Heart left ventricle (tissue), 16 donors: ENCODE measurements around the gene STYXL2. TPM values are rescaled to one million over a fixed set of nuclear protein-coding genes. Genes with fewer than 3 reads are reported as not detected.

Experiments
- ATAC-seq, 4 donors: fragments of 200-7000 bp; cut with Tn5 transposase; one replicate each; pipeline ENCODE4 v1.9.1; 2020 to 2022; ENCODE audit warnings: moderate library complexity in 4 of 4, mild to moderate bottlenecking in 3 of 4, moderate number of reproducible peaks in 1 of 4
- DNase-seq, 5 donors: peaks; one replicate each; pipeline ENCODE4 v3.0.0-alpha.2; 2020
- H3K27ac ChIP-seq, 12 donors: fragments of 200-600 bp; sonication (generic) in 4 of 12; one replicate each; pipeline versions ENCODE4 v1.5.0 to v1.8.0; 2016 to 2022; ENCODE audit warnings: mild to moderate bottlenecking in 2 of 12
- H3K27me3 ChIP-seq, 9 donors: fragments of 200-600 bp; sonication (generic) in 2 of 9; one replicate each; pipeline versions ENCODE4 v1.5.1 to v1.8.0; 2016 to 2022; ENCODE audit warnings: mild to moderate bottlenecking in 3 of 9
- H3K36me3 ChIP-seq, 9 donors: fragments of 200-600 bp; sonication (generic) in 2 of 9; one replicate each; pipeline versions ENCODE4 v1.5.0 to v1.8.0; 2018 to 2022; ENCODE audit warnings: mild to moderate bottlenecking in 2 of 9
- H3K4me1 ChIP-seq, 12 donors: fragments of 200-600 bp; sonication (generic) in 4 of 12; one replicate each; pipeline versions ENCODE4 v1.5.0 to v1.8.0; 2016 to 2022; ENCODE audit warnings: mild to moderate bottlenecking in 3 of 12
- H3K4me3 ChIP-seq, 12 donors: fragments of 200-600 bp; sonication (generic) in 4 of 12; one replicate each; pipeline versions ENCODE4 v1.5.0 to v1.8.0; 2017 to 2022; ENCODE audit warnings: mild to moderate bottlenecking in 9 of 12, moderate library complexity in 4 of 12
- H3K9me3 ChIP-seq, 12 donors: fragments of 200-600 bp; sonication (generic) in 4 of 12; one replicate each; pipeline versions ENCODE4 v1.5.0 to v1.8.0; 2016 to 2022; ENCODE audit warnings: mild to moderate bottlenecking in 1 of 12
- POLR2A ChIP-seq, 2 donors: fragments of 450-650 bp; IDR thresholded peaks; one replicate each; pipeline ENCODE4 v1.6.1; 2017; ENCODE audit warnings: antibody characterized with exemption in 2 of 2, mild to moderate bottlenecking in 2 of 2, moderate library complexity in 2 of 2
- WGBS, 4 donors: extraction: QIAGEN DNeasy Blood & Tissue Kit in 2 of 4; methylation state at CpG; one replicate each; pipeline versions ENCODE4 v1.1.5 to v1.1.7; 2013 to 2018; 5-methylcytosine and 5-hydroxymethylcytosine counted together
- intact Hi-C, 10 donors: fragments of 100-400 bp; cut with DNase I; formaldehyde crosslinking; loops; one replicate each; pipeline versions ENCODE4 v1.11.1 to v1.14.2; 2022
- polyA plus RNA-seq, 2 donors: library from polyadenylated mRNA; stranded (reverse); fragments of 200-250 nt; gene quantifications; one replicate each; pipeline ENCODE4 v1.2.3, GENCODE V29; 2013
- total RNA-seq, 9 donors: library from RNA; depleted of rRNA in 2 of 9; stranded (reverse); fragments of >200 nt in 2 of 9; fragmentation: NEBNext Ultra II Directional in 3 of 9; extraction: Animal tissue kit (Norgen Biotek cat#: 25700) in 3 of 9; gene quantifications; one replicate each; pipeline versions ENCODE4 v1.1.0 to v1.2.4, GENCODE V29; 2016 to 2023
- TF ChIP-seq, protein P1 (sequence below), 12 donors: fragments of 200-600 bp; sonication (generic) in 4 of 12; IDR thresholded peaks; one replicate each; pipeline versions ENCODE4 v1.5.0 to v1.8.0; 2018 to 2022; ENCODE audit warnings: antibody characterized with exemption in 12 of 12, mild to moderate bottlenecking in 5 of 12
- donor health status: ischemic (EF 13 %, LVEDD 7.1; RV severe dilation, severe dysfunction).
- donor health status: healthy with polysubstance abuse.
- donor health status: DM: no; HTN: yes; CAD: no.
- donor health status: DM: no; HTN: no; CAD: no.
- donor health status: ischemic (EF 25% LVEDD 6.9; RV normal size, moderate dysfunction).
- donor health status: ischemic (EF 25% LVEDD 5.7; RV mildly dilated, moderate dysfunction).
- donor health status: healthy.
- donor health status: DM: yes; HTN: yes; CAD: no.
- donor health status: ischemic (EF 35%, LVEDD 5.7; RV mildly dilated, moderate dysfunction).
- donor health status: nonischemic (EF 11% LVEDD 7.7; RV severe dilation, severe dysfunction).
- donor health status: DM: yes; HTN: yes; CAD: no.
- donor health status: PGD.
- donor health status: ischemic (EF 29% LVEDD 5.4; RV normal size, mild dysfunction).
- donor health status: nonischemic (EF 23%, LVEDD 6.1; RV moderate dilation, normal function).

STYXL2 gene
- total and polyA plus RNA-seq, 11 donors = 55.0 to 329 (median 149) TPM

GRCh38 chr1:167136191-167136614 is 42.3 kb downstream of the STYXL2 start:
- no peak for DNase-seq
- 20 to 59% (median 40%) methylated on average over 2 of the region's 2 CpGs for WGBS, 4 donors
- intact Hi-C loops = no loop called here
- peak; percentile 65 to 79 (median 78) for ATAC-seq
- TF ChIP-seq, protein P1, sequence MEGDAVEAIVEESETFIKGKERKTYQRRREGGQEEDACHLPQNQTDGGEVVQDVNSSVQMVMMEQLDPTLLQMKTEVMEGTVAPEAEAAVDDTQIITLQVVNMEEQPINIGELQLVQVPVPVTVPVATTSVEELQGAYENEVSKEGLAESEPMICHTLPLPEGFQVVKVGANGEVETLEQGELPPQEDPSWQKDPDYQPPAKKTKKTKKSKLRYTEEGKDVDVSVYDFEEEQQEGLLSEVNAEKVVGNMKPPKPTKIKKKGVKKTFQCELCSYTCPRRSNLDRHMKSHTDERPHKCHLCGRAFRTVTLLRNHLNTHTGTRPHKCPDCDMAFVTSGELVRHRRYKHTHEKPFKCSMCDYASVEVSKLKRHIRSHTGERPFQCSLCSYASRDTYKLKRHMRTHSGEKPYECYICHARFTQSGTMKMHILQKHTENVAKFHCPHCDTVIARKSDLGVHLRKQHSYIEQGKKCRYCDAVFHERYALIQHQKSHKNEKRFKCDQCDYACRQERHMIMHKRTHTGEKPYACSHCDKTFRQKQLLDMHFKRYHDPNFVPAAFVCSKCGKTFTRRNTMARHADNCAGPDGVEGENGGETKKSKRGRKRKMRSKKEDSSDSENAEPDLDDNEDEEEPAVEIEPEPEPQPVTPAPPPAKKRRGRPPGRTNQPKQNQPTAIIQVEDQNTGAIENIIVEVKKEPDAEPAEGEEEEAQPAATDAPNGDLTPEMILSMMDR (IDR thresholded peaks at IDR 0.05) = no peak
- TF ChIP-seq POLR2A (IDR thresholded peaks at IDR 0.05) = no peak
- Histone ChIP-seq H3K9me3 (peaks cover 0 to 5% (median 0%) of the 10 kb centered on the region in 12 donors), H3K36me3 (no peaks in the 10 kb centered on the region), H3K4me1 (peaks cover 0 to 13% (median 0%) of the 10 kb centered on the region in 12 donors), H3K4me3 (no peak overlapping the region), H3K27ac (no peak overlapping the region), H3K27me3 (peaks cover 0 to 4% (median 0%) of the 10 kb centered on the region in 9 donors)

- no peak for ATAC-seq
- H3K4me3 ChIP-seq = no peak overlapping the region
- TF ChIP-seq, protein P1 (IDR thresholded peaks at IDR 0.05) = no peak
- TF ChIP-seq POLR2A (IDR thresholded peaks at IDR 0.05) = no peak
- no peak for DNase-seq
- H3K36me3 ChIP-seq = no peaks in the 10 kb centered on the region
- H3K27ac ChIP-seq = no peak overlapping the region
- H3K9me3 ChIP-seq = peaks cover 0 to 5% (median 0%) of the 10 kb centered on the region in 12 donors
- peaks cover 0 to 11% (median 0%) of the 10 kb centered on the region in 12 donors for H3K4me1 ChIP-seq
- H3K27me3 ChIP-seq = no peaks in the 10 kb centered on the region
- WGBS, 4 donors = 45 to 80% (median 73%) methylated on average over 2 of the region's 2 CpGs
- intact Hi-C loops = no loop called here
These were observed 42.9 kb downstream of the STYXL2 start for GRCh38 chr1:167136806-167137205.

DNA sequence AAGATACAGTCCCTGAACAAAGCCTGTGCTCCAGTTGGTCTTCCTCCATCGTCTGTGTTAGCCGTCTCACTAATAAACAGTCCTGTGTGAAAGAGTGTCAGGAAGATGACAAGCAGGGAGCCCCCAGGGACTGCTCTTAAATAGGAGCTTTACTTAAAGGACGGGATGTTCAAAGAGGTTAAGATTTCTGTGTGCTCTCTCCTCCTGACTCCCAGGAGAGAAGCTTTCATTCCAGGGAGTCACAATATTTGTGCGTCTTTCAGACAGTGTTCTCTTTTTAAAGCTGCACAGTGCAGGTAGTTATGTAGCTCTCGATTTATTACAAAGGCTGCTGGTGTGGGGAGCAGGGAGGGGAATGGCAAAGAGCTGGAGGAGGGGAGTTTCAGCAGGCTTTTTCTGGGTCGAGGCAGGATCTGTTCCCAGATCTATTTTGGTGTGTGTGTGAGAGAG is 43.5 kb downstream of the STYXL2 start:
- peak in 1 of 4 donors; percentile 35 for ATAC-seq
- Histone ChIP-seq H3K36me3 (no peaks in the 10 kb centered on the region), H3K27me3 (no peaks in the 10 kb centered on the region), H3K9me3 (peaks cover 0 to 6% (median 0%) of the 10 kb centered on the region in 12 donors), H3K27ac (no peak overlapping the region), H3K4me3 (no peak overlapping the region), H3K4me1 (peaks cover 0 to 11% (median 0%) of the 10 kb centered on the region in 12 donors)
- 26 to 37% (median 31%) methylated on average over 6 of the region's 6 CpGs for WGBS, 4 donors
- TF ChIP-seq, protein P1 (IDR thresholded peaks at IDR 0.05) = no peak
- TF ChIP-seq POLR2A (IDR thresholded peaks at IDR 0.05) = no peak
- DNase-seq = no peak
- intact Hi-C loops = no loop called here

DNA sequence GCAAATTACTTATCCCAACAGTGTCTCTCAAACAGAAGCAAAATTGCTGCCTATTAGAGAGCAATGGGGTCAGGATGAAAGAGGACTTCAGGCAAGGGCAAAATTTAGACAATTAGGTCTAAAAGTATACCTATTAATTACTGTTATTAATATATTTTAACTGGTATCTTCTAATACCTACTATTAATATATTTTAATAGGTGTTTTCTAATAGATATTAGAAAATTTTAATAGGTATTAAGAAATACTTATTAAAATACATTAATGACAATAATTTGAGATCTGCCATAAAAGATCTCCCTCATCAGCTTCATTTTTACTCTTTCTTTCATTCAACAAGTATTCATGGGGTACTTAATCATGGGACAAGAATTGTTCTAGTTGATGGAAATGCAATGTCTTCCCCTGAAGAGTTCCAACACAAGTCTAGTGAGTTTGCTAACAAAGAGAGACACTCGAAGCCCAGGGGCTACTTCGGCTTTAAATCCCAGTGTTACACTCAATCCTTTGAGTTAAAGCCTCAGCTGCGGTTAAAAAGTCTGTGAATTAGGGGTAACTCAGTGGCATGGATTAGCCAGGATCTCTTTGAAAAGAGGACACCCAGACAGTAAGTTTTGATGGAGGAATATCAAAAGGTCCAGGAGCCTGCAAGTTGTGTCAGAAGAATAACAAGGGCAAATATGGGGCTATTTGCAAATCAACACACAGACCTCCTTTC is 44.1 kb downstream of the STYXL2 start:
- H3K9me3 ChIP-seq = peaks cover 0 to 11% (median 0%) of the 10 kb centered on the region in 12 donors
- no peak overlapping the region for H3K27ac ChIP-seq
- WGBS, 4 donors = 84 to 92% (median 88%) methylated on average over 3 of the region's 3 CpGs
- H3K4me3 ChIP-seq = no peak overlapping the region
- intact Hi-C loops = no loop called here
- TF ChIP-seq, protein P1 (IDR thresholded peaks at IDR 0.05) = no peak
- TF ChIP-seq POLR2A (IDR thresholded peaks at IDR 0.05) = no peak
- H3K4me1 ChIP-seq = peaks cover 0 to 11% (median 0%) of the 10 kb centered on the region in 12 donors
- H3K36me3 ChIP-seq = no peaks in the 10 kb centered on the region
- DNase-seq (no peak), ATAC-seq (no peak)
- no peaks in the 10 kb centered on the region for H3K27me3 ChIP-seq
